ENCODE results near the gene ERVH48-1. TPM values are rescaled to one million over a fixed set of nuclear protein-coding genes. Genes with fewer than 3 reads are reported as not detected.

Gene ERVH48-1
- total RNA-seq, 3 donors from 2014 or later = not detected

DNA sequence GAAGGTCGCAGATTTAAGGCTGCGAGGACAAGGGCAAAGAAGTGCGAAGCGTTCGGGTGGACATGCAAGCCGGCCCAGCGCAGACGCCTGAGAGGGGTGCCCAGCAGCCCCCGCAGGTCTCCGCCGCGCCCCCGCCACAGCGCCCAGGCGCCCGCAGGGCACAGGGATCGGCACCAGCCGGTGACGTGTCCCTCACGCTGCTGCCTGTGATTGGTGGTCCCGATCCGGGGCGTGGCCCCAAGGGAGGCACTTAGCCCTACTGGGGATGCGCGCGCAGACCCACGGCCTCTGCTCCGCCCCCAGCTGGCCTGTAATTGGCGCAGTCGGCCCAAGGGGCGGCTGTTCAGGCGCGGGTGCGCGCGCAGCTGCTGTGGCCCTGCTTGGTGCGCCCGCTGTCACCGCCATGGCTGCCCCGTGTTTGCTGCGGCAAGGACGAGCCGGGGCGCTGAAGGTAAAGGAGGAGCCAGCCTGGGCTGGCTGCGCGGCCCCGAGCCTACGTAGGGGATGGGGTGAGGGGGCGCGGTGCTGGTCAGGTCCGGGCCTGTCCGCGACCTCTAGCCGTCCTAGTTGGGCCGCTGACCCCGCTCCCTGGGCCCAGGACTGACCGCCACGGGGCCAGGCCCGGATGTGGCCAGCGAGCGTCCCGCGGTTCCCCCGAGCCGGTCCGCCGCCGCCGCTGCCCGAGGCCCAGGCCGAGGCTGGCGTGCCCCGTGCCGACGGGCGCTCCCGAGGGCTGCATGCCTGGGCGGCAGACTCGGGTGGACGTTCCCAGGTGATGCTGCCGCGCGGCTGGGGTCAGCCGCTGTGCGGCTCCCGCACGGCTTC lies 32.3 kb downstream of the ERVH48-1 start, which contains the start of gene NDUFV3:
Gene NDUFV3 (plus strand): TSS at position 379 of the 825 bp plus-strand sequence. CDS start 25 bp downstream, at position 404.
- peak within 1 kb of the TSS; percentile 63 to 82 (median 63) for H3K4me3 ChIP-seq
- no peaks in the 10 kb centered on the region for H3K4me1 ChIP-seq
- intact Hi-C loops (cut with DNase I; ENCODE audit: low total_unique reads) = no loop called here
- peak within 1 kb of the TSS; percentile 92 to 94 for H3K27ac ChIP-seq
- no peaks in the 10 kb centered on the region for H3K27me3 ChIP-seq
- no peaks in the 10 kb centered on the region for H3K36me3 ChIP-seq
- TF ChIP-seq POLR2A (IDR thresholded peaks at IDR 0.05) = peak; percentile 86
- TF ChIP-seq, protein P1, sequence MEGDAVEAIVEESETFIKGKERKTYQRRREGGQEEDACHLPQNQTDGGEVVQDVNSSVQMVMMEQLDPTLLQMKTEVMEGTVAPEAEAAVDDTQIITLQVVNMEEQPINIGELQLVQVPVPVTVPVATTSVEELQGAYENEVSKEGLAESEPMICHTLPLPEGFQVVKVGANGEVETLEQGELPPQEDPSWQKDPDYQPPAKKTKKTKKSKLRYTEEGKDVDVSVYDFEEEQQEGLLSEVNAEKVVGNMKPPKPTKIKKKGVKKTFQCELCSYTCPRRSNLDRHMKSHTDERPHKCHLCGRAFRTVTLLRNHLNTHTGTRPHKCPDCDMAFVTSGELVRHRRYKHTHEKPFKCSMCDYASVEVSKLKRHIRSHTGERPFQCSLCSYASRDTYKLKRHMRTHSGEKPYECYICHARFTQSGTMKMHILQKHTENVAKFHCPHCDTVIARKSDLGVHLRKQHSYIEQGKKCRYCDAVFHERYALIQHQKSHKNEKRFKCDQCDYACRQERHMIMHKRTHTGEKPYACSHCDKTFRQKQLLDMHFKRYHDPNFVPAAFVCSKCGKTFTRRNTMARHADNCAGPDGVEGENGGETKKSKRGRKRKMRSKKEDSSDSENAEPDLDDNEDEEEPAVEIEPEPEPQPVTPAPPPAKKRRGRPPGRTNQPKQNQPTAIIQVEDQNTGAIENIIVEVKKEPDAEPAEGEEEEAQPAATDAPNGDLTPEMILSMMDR (IDR thresholded peaks at IDR 0.05) = no peak
- peak; percentile 84 to 92 (median 88) for TF ChIP-seq POLR2AphosphoS5 (IDR thresholded peaks at IDR 0.05)
- peak; percentile 100 for DNase-seq (ENCODE audit: low spot score in 2 of 2)
- no peaks in the 10 kb centered on the region for H3K9me3 ChIP-seq

DNA sequence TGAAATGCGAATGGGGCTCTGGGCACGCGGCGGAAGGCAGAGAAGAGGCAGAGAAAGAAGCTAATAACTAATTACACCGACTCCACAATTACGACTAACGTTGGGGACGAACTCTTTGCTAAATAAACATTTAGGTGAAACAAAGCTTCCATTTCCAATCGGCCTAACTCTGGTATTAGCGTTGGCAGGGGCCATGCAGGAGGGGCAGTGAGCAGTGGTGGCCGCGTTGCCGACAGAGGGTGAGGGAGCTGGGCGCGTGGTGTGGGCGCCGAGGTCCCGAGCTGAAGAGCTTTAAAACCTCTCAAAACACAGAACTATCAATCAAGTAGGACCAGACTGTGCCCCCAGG lies 32.9 kb downstream of the ERVH48-1 start:
- peak overlapping the region; percentile 92 to 94 for H3K27ac ChIP-seq
- TF ChIP-seq, protein P1 (IDR thresholded peaks at IDR 0.05) = no peak
- no peak for TF ChIP-seq POLR2AphosphoS5 (IDR thresholded peaks at IDR 0.05)
- TF ChIP-seq POLR2A (IDR thresholded peaks at IDR 0.05) = no peak
- H3K4me3 ChIP-seq = peak overlapping the region; percentile 63 to 82 (median 63)
- H3K36me3 ChIP-seq = no peaks in the 10 kb centered on the region
- no peaks in the 10 kb centered on the region for H3K27me3 ChIP-seq
- peak in 1 of 2 donors; percentile 25 for DNase-seq (ENCODE audit: low spot score in 2 of 2)
- H3K9me3 ChIP-seq = no peaks in the 10 kb centered on the region
- no peaks in the 10 kb centered on the region for H3K4me1 ChIP-seq
- intact Hi-C loops (cut with DNase I; ENCODE audit: low total_unique reads) = no loop called here

DNA sequence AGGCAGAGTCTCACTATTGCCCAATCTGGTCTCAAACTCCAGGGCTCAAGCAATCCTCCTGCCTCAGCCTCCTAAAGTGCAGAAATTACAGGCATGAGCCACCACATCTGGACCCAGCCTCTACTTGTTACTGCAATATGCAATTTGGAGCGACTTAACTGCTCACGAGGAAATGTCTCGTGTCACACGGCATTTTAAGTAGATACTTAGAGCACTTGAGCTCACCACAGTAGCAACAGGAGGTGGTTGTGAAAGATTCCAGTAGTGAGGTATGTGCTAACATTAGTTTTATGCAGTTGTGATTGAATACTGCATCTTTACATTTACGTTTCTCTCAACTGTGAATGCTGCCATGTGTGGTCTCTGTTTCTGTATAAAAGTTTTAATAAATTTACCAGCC lies 38.1 kb downstream of the ERVH48-1 start:
- intact Hi-C loops (cut with DNase I; ENCODE audit: low total_unique reads) = no loop called here
- DNase-seq (ENCODE audit: low spot score in 2 of 2) = no peak
- no peak overlapping the region for H3K4me3 ChIP-seq
- no peaks in the 10 kb centered on the region for H3K27me3 ChIP-seq
- H3K27ac ChIP-seq = no peak overlapping the region
- H3K36me3 ChIP-seq = no peaks in the 10 kb centered on the region
- H3K9me3 ChIP-seq = no peaks in the 10 kb centered on the region
- TF ChIP-seq, protein P1 (IDR thresholded peaks at IDR 0.05) = no peak
- TF ChIP-seq POLR2A (IDR thresholded peaks at IDR 0.05) (no peak), POLR2AphosphoS5 (IDR thresholded peaks at IDR 0.05) (no peak)
- H3K4me1 ChIP-seq = no peaks in the 10 kb centered on the region

DNA sequence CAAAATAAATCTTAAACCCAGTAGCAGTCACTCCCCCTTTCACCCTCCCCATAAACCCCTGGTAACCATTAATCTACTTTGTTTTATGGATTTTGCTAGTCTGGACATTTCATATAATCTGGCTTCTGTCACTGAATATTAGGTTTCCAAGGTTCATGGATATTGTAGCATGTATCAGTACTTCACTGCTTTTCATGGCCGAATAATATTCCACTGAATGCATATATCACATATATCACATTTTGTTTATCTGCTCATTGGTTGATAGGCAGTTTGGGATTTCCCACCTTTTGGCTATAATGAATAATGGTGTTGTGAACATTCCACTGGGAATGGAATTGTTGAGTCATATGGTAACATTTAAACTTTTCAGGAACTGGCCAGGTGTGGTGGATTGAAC lies 41.5 kb downstream of the ERVH48-1 start:
- no peaks in the 10 kb centered on the region for H3K4me1 ChIP-seq
- no peaks in the 10 kb centered on the region for H3K9me3 ChIP-seq
- no peaks in the 10 kb centered on the region for H3K27me3 ChIP-seq
- no peak overlapping the region for H3K27ac ChIP-seq
- no peak for TF ChIP-seq POLR2AphosphoS5 (IDR thresholded peaks at IDR 0.05)
- TF ChIP-seq, protein P1 (IDR thresholded peaks at IDR 0.05) = no peak
- DNase-seq (ENCODE audit: low spot score in 2 of 2) = no peak
- no peak overlapping the region for H3K4me3 ChIP-seq
- H3K36me3 ChIP-seq = no peaks in the 10 kb centered on the region
- intact Hi-C loops (cut with DNase I; ENCODE audit: low total_unique reads) = no loop called here

DNA sequence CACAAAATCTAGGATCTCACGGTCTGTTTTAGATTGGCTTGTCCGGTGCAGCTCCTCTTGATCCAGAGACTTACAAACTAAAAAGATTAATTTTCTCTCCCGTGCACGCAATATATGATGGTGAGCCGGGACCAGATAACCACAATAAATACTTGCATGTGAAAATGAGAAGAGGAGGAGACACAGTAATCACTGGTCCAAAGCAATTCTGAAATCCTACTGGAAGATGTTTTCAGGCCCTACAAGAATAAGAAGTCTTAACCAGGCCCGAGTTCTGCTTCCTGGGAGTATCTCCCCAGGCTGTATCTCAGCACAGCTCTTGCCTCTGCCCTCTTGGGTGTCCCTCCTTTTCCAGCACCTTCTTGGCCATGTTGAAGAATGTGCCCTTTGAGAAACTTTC lies 45.1 kb downstream of the ERVH48-1 start:
- Histone ChIP-seq H3K27ac (no peak overlapping the region), H3K4me3 (peak overlapping the region; percentile 90 to 99 (median 98)), H3K4me1 (no peaks in the 10 kb centered on the region), H3K9me3 (no peaks in the 10 kb centered on the region), H3K36me3 (no peaks in the 10 kb centered on the region), H3K27me3 (no peaks in the 10 kb centered on the region)
- no peak for DNase-seq (ENCODE audit: low spot score in 2 of 2)
- intact Hi-C loops (cut with DNase I; ENCODE audit: low total_unique reads) = no loop called here
- TF ChIP-seq, protein P1 (IDR thresholded peaks at IDR 0.05) = no peak
- TF ChIP-seq POLR2A (IDR thresholded peaks at IDR 0.05) = no peak
- TF ChIP-seq POLR2AphosphoS5 (IDR thresholded peaks at IDR 0.05) = no peak

All from breast epithelium (tissue), 4 donors.